Transverse colon (tissue), 3 donors: ENCODE results near the gene RTP5.

Experiments
- CTCF ChIP-seq, 5 experiments: fragments of 200-600 bp in 3 of 5; fragments of 450-650 bp in 2 of 5; sonication (generic) in 3 of 5; IDR thresholded peaks; 1 replicate in 2 of 5; 2 replicates in 3 of 5; pipeline ENCODE4 v1.5.1; 2016 to 2017; ENCODE audit warnings: antibody characterized with exemption in 5 of 5, inconsistent platforms in 3 of 5, mild to moderate bottlenecking in 2 of 5, moderate library complexity in 1 of 5
- EP300 ChIP-seq: sonication (generic); formaldehyde crosslinking; IDR thresholded peaks from one replicate; pipeline ENCODE4 v1.6.1; 2017; ENCODE audit warnings: antibody characterized with exemption, low read depth
- POLR2A ChIP-seq: fragments of 450-650 bp; IDR thresholded peaks from one replicate; pipeline ENCODE4 v1.6.1; 2016; ENCODE audit warnings: antibody characterized with exemption, mild to moderate bottlenecking, moderate library complexity

DNA sequence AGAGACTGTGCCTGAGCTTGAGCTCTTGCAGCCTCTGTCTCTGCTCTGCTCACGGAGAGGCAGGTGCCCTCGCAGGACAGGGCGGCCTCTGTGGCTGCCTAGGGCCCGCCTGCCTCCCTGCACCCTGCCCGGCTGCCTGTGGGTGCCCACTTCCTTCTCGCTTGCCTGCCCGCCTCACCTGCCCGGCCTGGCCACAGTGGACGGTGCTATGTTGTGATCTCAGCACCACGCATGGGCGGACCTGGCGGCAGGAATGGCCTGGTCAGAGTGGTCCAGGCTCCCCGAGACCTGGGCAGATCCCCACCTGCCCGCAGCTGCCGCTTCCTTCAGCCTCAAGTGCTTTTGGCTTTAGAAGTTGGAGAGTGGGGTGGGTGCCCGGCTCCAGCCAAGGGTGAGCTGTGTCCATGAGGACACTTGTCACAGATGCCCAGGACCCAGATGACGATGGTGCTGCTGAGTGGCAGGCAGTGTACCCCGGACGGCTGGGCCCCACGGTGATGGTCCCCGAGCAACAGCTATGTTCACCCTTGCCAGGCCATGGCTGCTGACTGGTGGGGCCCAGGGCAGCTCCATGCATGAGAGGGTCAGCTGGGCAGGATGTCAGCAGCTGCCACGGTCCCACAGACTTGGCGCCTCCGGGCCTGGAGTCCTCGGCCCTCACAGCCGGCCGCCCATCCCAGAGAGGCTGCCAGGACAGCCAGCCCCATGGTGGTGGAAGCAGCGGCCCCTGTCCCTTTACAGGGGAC lies 25.3 kb downstream of the RTP5 start:
- TF ChIP-seq CTCF (IDR thresholded peaks at IDR 0.05) (no peak), POLR2A (no peak), EP300 (no peak)
